Smooth muscle cell (in vitro differentiated cells): Measurements from ENCODE around the gene PIGR. TPM values are rescaled to one million over a fixed set of nuclear protein-coding genes. Genes with fewer than 3 reads are reported as not detected.
A peak's percentile ranks its signal among the peaks of the same experiment; 100 is the strongest.

Source experiments
- DNase-seq: peaks from one replicate; lab custom pipeline; 2025; ENCODE audit not compliant: unreplicated experiment; lab: John Stamatoyannopoulos, UW
- H2AFZ ChIP-seq: fragments of 200-600 bp; sonication (generic); 2 replicates; pipeline ENCODE4 v1.6.0; 2016; ENCODE audit warnings: antibody characterized with exemption, low read depth, mild to moderate bottlenecking
- H3F3A ChIP-seq: fragments of 200-600 bp; sonication (generic); 2 replicates; pipeline ENCODE4 v1.6.0; 2017; ENCODE audit warnings: antibody characterized with exemption, low read depth
- H3K27ac ChIP-seq: fragments of 200-600 bp; sonication (generic); 2 replicates; pipeline ENCODE4 v1.5.1; 2016; ENCODE audit warnings: low read depth, mild to moderate bottlenecking
- H3K27me3 ChIP-seq: fragments of 200-600 bp; sonication (generic); 2 replicates; pipeline ENCODE4 v1.6.1; 2016; ENCODE audit warnings: low read depth, mild to moderate bottlenecking
- H3K36me3 ChIP-seq: fragments of 200-600 bp; sonication (generic); 2 replicates; pipeline ENCODE4 v1.5.1; 2016; ENCODE audit warnings: low read depth
- H3K4me1 ChIP-seq: fragments of 200-600 bp; sonication (generic); 2 replicates; pipeline ENCODE4 v1.5.1; 2016; ENCODE audit warnings: low read depth
- H3K4me2 ChIP-seq: fragments of 200-600 bp; sonication (generic); 2 replicates; pipeline ENCODE4 v1.6.0; 2016; ENCODE audit warnings: mild to moderate bottlenecking
- H3K4me3 ChIP-seq: fragments of 200-600 bp; sonication (generic); 2 replicates; pipeline ENCODE4 v1.5.1; 2016; ENCODE audit warnings: mild to moderate bottlenecking
- H3K79me2 ChIP-seq: fragments of 200-600 bp; sonication (generic); 2 replicates; pipeline ENCODE4 v1.6.0; 2016; ENCODE audit warnings: low read depth, mild to moderate bottlenecking
- H3K9ac ChIP-seq: fragments of 200-600 bp; sonication (generic); 2 replicates; pipeline ENCODE4 v1.6.0; 2016; ENCODE audit warnings: low read depth
- H3K9me3 ChIP-seq: fragments of 200-600 bp; sonication (generic); replicated peaks from 2 replicates; pipeline ENCODE4 v1.5.1; 2016; ENCODE audit warnings: low read depth
- H4K20me1 ChIP-seq: fragments of 200-600 bp; sonication (generic); 2 replicates; pipeline ENCODE4 v1.6.0; 2016; ENCODE audit warnings: low read depth
- WGBS: methylation state at CpG from one replicate; pipeline ENCODE4 v1.1.7; 2016; ENCODE audit warnings: low lambda C conversion rate; 5-methylcytosine and 5-hydroxymethylcytosine counted together
- polyA plus RNA-seq: library from polyadenylated mRNA; unstranded; fragments of >200 nt; fragmentation: Nextera tagmentation; extraction: Ambion mirVana; gene quantifications from 2 replicates; pipeline ENCODE4 v1.2.1, GENCODE V29; 2016
- total RNA-seq: library from RNA; depleted of rRNA; stranded (reverse); fragments of >200 nt; gene quantifications from 2 replicates; pipeline ENCODE4 v1.2.3, GENCODE V29; 2014
- TF ChIP-seq, protein P1 (sequence below): fragments of 200-600 bp; sonication (generic); IDR thresholded peaks from 2 replicates; pipeline ENCODE4 v1.5.1; 2017; ENCODE audit warnings: borderline replicate concordance, mild to moderate bottlenecking, antibody characterized with exemption; ENCODE audit not compliant: insufficient read depth, poor library complexity, severe bottlenecking

The PIGR gene
- total and polyA plus RNA-seq, 2 experiments from 2014 or later = not detected

DNA sequence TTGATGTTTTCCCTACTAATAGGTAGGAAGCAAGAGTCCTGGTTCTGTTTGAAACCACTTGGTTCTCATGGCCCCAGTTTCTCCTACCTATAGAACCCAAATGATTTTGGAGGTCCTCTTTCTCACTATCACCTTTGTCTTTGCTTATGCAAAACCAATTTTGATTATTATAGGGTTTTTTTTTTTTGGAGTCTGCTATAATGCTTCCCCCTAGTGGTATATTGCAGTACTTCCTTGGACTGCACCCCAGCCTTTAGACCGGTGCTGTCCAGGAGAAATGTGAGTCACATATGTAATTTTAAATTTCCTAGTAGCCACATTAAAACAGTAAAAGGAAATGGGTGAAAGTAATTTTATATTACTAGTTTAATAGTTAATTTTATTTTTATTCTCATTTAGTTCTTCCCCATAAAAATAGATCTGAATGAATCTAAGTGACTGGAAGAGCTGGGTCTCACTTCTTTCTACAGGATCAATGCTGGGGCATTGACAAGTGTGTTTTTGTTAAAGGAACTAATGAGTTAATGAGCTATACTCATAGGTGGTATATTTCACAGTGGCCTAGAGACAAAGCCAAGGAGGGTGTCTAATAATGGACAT, 35.1 kb downstream of the PIGR start:
- DNase-seq = no peak
- TF ChIP-seq, protein P1, sequence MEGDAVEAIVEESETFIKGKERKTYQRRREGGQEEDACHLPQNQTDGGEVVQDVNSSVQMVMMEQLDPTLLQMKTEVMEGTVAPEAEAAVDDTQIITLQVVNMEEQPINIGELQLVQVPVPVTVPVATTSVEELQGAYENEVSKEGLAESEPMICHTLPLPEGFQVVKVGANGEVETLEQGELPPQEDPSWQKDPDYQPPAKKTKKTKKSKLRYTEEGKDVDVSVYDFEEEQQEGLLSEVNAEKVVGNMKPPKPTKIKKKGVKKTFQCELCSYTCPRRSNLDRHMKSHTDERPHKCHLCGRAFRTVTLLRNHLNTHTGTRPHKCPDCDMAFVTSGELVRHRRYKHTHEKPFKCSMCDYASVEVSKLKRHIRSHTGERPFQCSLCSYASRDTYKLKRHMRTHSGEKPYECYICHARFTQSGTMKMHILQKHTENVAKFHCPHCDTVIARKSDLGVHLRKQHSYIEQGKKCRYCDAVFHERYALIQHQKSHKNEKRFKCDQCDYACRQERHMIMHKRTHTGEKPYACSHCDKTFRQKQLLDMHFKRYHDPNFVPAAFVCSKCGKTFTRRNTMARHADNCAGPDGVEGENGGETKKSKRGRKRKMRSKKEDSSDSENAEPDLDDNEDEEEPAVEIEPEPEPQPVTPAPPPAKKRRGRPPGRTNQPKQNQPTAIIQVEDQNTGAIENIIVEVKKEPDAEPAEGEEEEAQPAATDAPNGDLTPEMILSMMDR = peak; percentile 80
- Histone ChIP-seq H3F3A (no peaks in the 10 kb centered on the region), H3K4me1 (no peaks in the 10 kb centered on the region), H2AFZ (no peak overlapping the region), H3K27me3 (peaks cover 56% of the 10 kb centered on the region), H4K20me1 (no peaks in the 10 kb centered on the region), H3K79me2 (no peaks in the 10 kb centered on the region), H3K36me3 (no peaks in the 10 kb centered on the region), H3K9me3 (no peaks in the 10 kb centered on the region), H3K4me2 (no peak overlapping the region), H3K27ac (no peak overlapping the region), H3K4me3 (no peak overlapping the region), H3K9ac (no peak overlapping the region)
- WGBS = 0% methylated on average over 1 of the region's 1 CpG

DNA sequence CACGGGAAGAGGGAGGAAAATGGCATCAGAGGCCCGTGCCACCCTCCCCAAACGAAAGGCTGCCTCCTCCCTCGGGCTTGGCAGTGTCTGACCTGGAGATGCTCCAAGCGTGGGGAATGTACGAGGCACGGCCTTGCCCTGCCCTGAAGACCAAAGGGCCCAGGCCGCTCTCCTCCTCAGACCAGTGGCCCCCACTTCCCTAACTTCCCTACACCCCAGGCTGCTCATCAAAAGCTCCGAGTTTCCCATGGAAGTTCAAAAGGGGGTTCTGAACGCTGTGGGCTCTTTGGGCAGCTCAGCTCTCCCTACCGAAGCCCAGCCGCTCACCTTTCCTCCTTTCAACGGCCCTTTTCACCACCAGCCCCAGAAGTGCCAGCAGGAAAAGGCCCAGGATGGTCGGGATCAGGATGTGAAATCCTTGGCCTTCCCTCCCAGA, 36.4 kb downstream of the PIGR start:
- H3K79me2 ChIP-seq = no peaks in the 10 kb centered on the region

DNA sequence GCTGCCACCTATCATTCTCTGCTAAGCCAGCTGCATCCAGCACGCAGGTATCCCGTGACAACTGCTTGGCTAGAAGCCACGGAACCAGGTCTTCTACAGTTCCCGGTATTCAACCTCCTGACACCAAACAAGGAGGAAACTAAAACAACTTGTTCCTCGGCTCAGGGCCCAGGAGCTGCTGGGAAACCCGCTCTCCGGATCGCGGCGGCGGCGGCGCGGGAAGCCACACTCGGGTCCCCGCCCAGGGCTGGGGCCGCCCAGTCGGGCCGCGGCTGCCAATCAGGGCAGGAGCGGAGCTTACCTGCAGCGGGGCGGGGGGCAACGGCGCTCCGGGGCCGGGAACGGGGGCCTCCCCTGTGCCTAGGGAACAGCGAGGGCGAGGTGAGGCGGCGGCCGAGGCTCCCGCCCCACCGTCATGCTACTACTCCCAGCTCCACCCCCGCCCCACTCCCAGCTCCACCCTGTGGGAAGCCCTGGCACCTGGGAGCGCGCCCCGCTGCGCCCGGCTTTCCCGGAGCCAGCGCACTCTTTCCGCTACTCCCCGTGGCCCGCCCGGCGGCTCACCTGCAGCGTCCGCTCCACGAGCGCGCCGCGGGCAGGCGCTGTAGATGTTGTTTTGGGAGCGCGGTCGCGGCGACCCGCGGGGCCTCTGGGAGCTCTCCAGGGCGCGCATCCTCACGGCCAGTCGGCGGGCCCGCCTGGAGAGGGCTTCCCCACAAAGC, 36.9 kb downstream of the PIGR start:
- H3K4me3 ChIP-seq = peak overlapping the region; percentile 59
- H3K9ac ChIP-seq = peak overlapping the region; percentile 45
- TF ChIP-seq, protein P1 = peak; percentile 4
- no peak overlapping the region for H3K27ac ChIP-seq
- peak overlapping the region; percentile 65 for H2AFZ ChIP-seq
- no peak for DNase-seq
- H4K20me1 ChIP-seq = no peaks in the 10 kb centered on the region
- no peaks in the 10 kb centered on the region for H3K9me3 ChIP-seq
- H3K27me3 ChIP-seq = peaks cover 40% of the 10 kb centered on the region
- no peaks in the 10 kb centered on the region for H3F3A ChIP-seq
- H3K79me2 ChIP-seq = no peaks in the 10 kb centered on the region
- no peaks in the 10 kb centered on the region for H3K4me1 ChIP-seq
- 1% methylated on average over 60 of the region's 69 CpGs for WGBS
- H3K4me2 ChIP-seq = peak overlapping the region; percentile 98
- no peaks in the 10 kb centered on the region for H3K36me3 ChIP-seq

More for the DNA sequence above, 36.4 kb downstream of the PIGR start:
- peaks cover 44% of the 10 kb centered on the region for H3K27me3 ChIP-seq
- no peaks in the 10 kb centered on the region for H3K36me3 ChIP-seq
- TF ChIP-seq, protein P1 = no peak
- peak overlapping the region; percentile 98 for H3K4me2 ChIP-seq
- H4K20me1 ChIP-seq = no peaks in the 10 kb centered on the region
- H3K27ac ChIP-seq = no peak overlapping the region
- peak overlapping the region; percentile 45 for H3K9ac ChIP-seq
- no peak for DNase-seq
- H3K4me1 ChIP-seq = no peaks in the 10 kb centered on the region
- 30% methylated on average over 14 of the region's 14 CpGs for WGBS
- peak overlapping the region; percentile 59 for H3K4me3 ChIP-seq
- peak overlapping the region; percentile 65 for H2AFZ ChIP-seq
- H3K9me3 ChIP-seq = no peaks in the 10 kb centered on the region
- no peaks in the 10 kb centered on the region for H3F3A ChIP-seq
